Measurements from ENCODE around the gene UBTD2. TPM values are rescaled to one million over a fixed set of nuclear protein-coding genes. Genes with fewer than 3 reads are reported as not detected.

UBTD2 gene
- total RNA-seq, 1 experiment from 2014 or later: 42.6 TPM

DNA sequence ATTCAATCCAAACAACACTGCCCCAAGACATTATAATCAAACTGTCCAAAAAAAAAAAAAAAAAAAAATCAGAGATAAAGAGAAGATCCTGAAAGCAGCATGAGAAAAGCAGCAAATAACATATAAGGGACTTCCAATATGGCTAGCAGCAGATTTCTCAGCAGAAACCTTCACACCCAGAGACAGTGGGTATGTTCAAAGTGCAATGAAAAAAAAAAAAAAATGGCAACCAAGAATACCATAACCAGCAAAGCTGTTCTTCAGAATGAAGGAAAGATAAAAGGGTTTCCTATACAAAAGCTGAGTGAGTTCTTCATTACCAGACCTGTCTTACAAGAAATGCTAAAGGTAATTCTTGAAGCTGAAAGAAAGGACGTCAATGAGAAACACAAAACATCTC is 32.1 kb downstream of the UBTD2 start:
- Mint-ChIP-seq H3K9me3 (peaks cover 0 to 16% of the 10 kb centered on the region in 2 experiments; a peak in 4 of 5 replicates), H3K4me3 (no peak overlapping the region), H3K27me3 (ENCODE audit: low read depth) (no peaks in the 10 kb centered on the region), H3K36me3 (ENCODE audit: insufficient read depth in 1 of 3, low read depth in 3 of 3) (peaks cover 35 to 58% (median 38%) of the 10 kb centered on the region in 3 experiments), H3K4me1 (peaks cover 0 to 8% of the 10 kb centered on the region in 2 experiments; a peak in 2 of 4 replicates), H3K27ac (no peak overlapping the region)
- Histone ChIP-seq H4K91ac (ENCODE audit: insufficient read length, low read depth, low read length) (no peak overlapping the region), H3K27me3 (ENCODE audit: insufficient read depth, low read length) (no peaks in the 10 kb centered on the region), H3T11ph (ENCODE audit: low read length) (no peak overlapping the region), H3K27ac (ENCODE audit: insufficient read length, low read depth, low read length) (no peak overlapping the region), H2BK12ac (ENCODE audit: insufficient read length, low read depth, low read length) (no peak overlapping the region), H3K4ac (ENCODE audit: low read depth, low read length) (no peak overlapping the region), H2AFZ (ENCODE audit: low read length) (no peak overlapping the region), H3K79me2 (ENCODE audit: insufficient read depth, low read length) (peaks cover 3% of the 10 kb centered on the region; the same call in 1 of the 2 replicates), H2BK120ac (ENCODE audit: low read depth, low read length, poor library complexity, severe bottlenecking) (no peak overlapping the region), H3K56ac (ENCODE audit: insufficient read length, low read depth, low read length) (no peak overlapping the region), H3K18ac (ENCODE audit: insufficient read length, low read depth, low read length) (no peak overlapping the region), H4K20me1 (ENCODE audit: control insufficient read depth, insufficient read depth, insufficient read length) (no peaks in the 10 kb centered on the region), H3K79me1 (ENCODE audit: insufficient read depth, low read depth, low read length, poor library complexity, severe bottlenecking) (peaks cover 3% of the 10 kb centered on the region), H2BK5ac (ENCODE audit: insufficient read length, low read length) (no peak overlapping the region), H3K23ac (ENCODE audit: insufficient read length, low read depth, low read length) (no peak overlapping the region), H3K14ac (ENCODE audit: insufficient read depth, low read length) (no peak overlapping the region), H2BK15ac (ENCODE audit: low read depth, low read length) (no peak overlapping the region), H3K4me2 (ENCODE audit: insufficient read depth, insufficient read length, low read length) (no peak overlapping the region), H4K8ac (replicated peaks; ENCODE audit: insufficient read length, low read depth, low read length) (no peak overlapping the region), H3K9me3 (ENCODE audit: control insufficient read depth, low read depth, low read length) (no peaks in the 10 kb centered on the region), H3K4me1 (ENCODE audit: insufficient read depth, low read length) (no peaks in the 10 kb centered on the region), H3K23me2 (ENCODE audit: insufficient read length, low read depth, low read length, poor library complexity, severe bottlenecking) (no peaks in the 10 kb centered on the region), H2BK20ac (ENCODE audit: low read depth, low read length, poor library complexity, severe bottlenecking) (no peak overlapping the region), H3K9ac (ENCODE audit: extremely low read depth, insufficient read length, low read length) (no peak overlapping the region), H2AK5ac (ENCODE audit: insufficient read length, low read length) (no peak overlapping the region), H4K5ac (ENCODE audit: insufficient read length, low read depth, low read length) (no peak overlapping the region)
- WGBS (ENCODE audit: extremely low coverage, insufficient read length, low lambda C conversion rate): no CpG with 5 or more reads among the region's 1 CpG
- no peak for DNase-seq
- TF ChIP-seq, protein P1, sequence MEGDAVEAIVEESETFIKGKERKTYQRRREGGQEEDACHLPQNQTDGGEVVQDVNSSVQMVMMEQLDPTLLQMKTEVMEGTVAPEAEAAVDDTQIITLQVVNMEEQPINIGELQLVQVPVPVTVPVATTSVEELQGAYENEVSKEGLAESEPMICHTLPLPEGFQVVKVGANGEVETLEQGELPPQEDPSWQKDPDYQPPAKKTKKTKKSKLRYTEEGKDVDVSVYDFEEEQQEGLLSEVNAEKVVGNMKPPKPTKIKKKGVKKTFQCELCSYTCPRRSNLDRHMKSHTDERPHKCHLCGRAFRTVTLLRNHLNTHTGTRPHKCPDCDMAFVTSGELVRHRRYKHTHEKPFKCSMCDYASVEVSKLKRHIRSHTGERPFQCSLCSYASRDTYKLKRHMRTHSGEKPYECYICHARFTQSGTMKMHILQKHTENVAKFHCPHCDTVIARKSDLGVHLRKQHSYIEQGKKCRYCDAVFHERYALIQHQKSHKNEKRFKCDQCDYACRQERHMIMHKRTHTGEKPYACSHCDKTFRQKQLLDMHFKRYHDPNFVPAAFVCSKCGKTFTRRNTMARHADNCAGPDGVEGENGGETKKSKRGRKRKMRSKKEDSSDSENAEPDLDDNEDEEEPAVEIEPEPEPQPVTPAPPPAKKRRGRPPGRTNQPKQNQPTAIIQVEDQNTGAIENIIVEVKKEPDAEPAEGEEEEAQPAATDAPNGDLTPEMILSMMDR (conservative IDR thresholded peaks at IDR 0.05): no peak
